HepG2 (cell line): ENCODE results near the gene SLC4A2. TPM values are rescaled to one million over a fixed set of nuclear protein-coding genes. Genes with fewer than 3 reads are reported as not detected.

Source experiments
- ATAC-seq: fragments of 200-7000 bp; cut with Tn5 transposase; 3 replicates; pipeline ENCODE4 v1.9.1; 2020; ENCODE audit warnings: mild to moderate bottlenecking, moderate library complexity
- BruUV-seq: library from RNA; stranded (reverse); fragments of 400-500 nt; replicated peaks from 2 replicates; lab custom pipeline; 2021; lab: Mats Ljungman, UMichigan
- CTCF ChIA-PET: fragments of 300-600 bp; formaldehyde crosslinking; extraction: SDS; loops from one replicate; lab custom pipeline; 2021; ENCODE audit warnings: low total read pairs, inconsistent platforms, low intra/inter-chr PET ratio; lab: Yijun Ruan, JAX
- POLR2A ChIA-PET: fragments of 350-600 bp; sonication (Branson Sonifier 250); formaldehyde crosslinking; loops from one replicate; lab custom pipeline; 2020; ENCODE audit warnings: antibody characterized with exemption, inconsistent platforms; lab: Yijun Ruan, JAX
- DNase-seq: peaks from one replicate; pipeline ENCODE4 v3.0.0-alpha.2; 2015; ENCODE audit warnings: low spot score
- FAIRE-seq: peaks from 3 replicates; lab custom pipeline; 2011; peaks lifted over from hg19 to GRCh38; lab: Jason Lieb, UNC
- H2AFZ ChIP-seq: one replicate; pipeline ENCODE4 v1.6.1; 2011; ENCODE audit warnings: low read length, inconsistent platforms
- H3K27ac ChIP-seq: fragments of 300-600 bp; 3 replicates; pipeline ENCODE4 v1.8.0; 2011; ENCODE audit warnings: mixed run types, mild to moderate bottlenecking, mixed read lengths, low read length, inconsistent platforms; ENCODE audit not compliant: insufficient read depth; ENCODE audit errors: extremely low read length
- H3K27me3 ChIP-seq, 2 experiments: fragments of 200-600 bp in 1 of 2; 2 replicates in 1 of 2; 3 replicates in 1 of 2; pipeline versions ENCODE4 v1.6.0 to v1.8.0; 2011; ENCODE audit warnings: low read length in 2 of 2, mild to moderate bottlenecking in 2 of 2, moderate library complexity in 2 of 2, inconsistent platforms in 1 of 2; ENCODE audit not compliant: insufficient read depth in 2 of 2, control insufficient read depth in 1 of 2
- H3K36me3 ChIP-seq, 2 experiments: fragments of 200-600 bp in 1 of 2; replicated peaks in 1 of 2; 2 replicates in 1 of 2; 3 replicates in 1 of 2; pipeline versions ENCODE4 v1.5.1 to v1.8.0; 2011; ENCODE audit warnings: low read length in 2 of 2, inconsistent platforms in 1 of 2; ENCODE audit not compliant: insufficient read depth in 2 of 2, control insufficient read depth in 1 of 2
- H3K4me1 ChIP-seq: 2 replicates; pipeline ENCODE4 v1.5.1; 2012; ENCODE audit warnings: low read length, inconsistent platforms; ENCODE audit not compliant: insufficient read depth
- H3K4me2 ChIP-seq: 2 replicates; pipeline ENCODE4 v1.6.0; 2011; ENCODE audit warnings: low read depth, low read length, inconsistent platforms
- H3K4me3 ChIP-seq, 3 experiments: fragments of 200-600 bp in 1 of 3; sonication (generic), shearing (Covaris generic) in 1 of 3; replicated peaks in 1 of 3; 2 replicates each; pipeline ENCODE4 v1.5.1; 2011 to 2016; ENCODE audit warnings: low read length in 3 of 3, inconsistent platforms in 2 of 3, low read depth in 2 of 3, mild to moderate bottlenecking in 2 of 3, control low read depth in 1 of 3, mixed read lengths in 1 of 3; ENCODE audit not compliant: insufficient read depth in 1 of 3
- H3K79me2 ChIP-seq: one replicate; pipeline ENCODE4 v1.6.1; 2011; ENCODE audit warnings: low read length, inconsistent platforms; ENCODE audit not compliant: insufficient read depth
- H3K9ac ChIP-seq: 2 replicates; pipeline ENCODE4 v1.6.0; 2011; ENCODE audit warnings: mild to moderate bottlenecking, low read depth, low read length, inconsistent platforms; ENCODE audit not compliant: insufficient read depth
- H3K9me3 ChIP-seq: 2 replicates; pipeline ENCODE4 v1.5.1; 2012; ENCODE audit warnings: mild to moderate bottlenecking, low read length
- H4K20me1 ChIP-seq: 2 replicates; pipeline ENCODE4 v1.6.0; 2011; ENCODE audit warnings: inconsistent platforms, mild to moderate bottlenecking, low read length, moderate library complexity; ENCODE audit not compliant: insufficient read depth
- EED ChIP-seq: sonication (generic); formaldehyde crosslinking; IDR thresholded peaks from 2 replicates; pipeline ENCODE4 v1.5.0; 2020; ENCODE audit warnings: mild to moderate bottlenecking, missing genetic modification reagents
- ISL2 ChIP-seq: sonication (generic); formaldehyde crosslinking; IDR thresholded peaks from 2 replicates; pipeline ENCODE4 v1.5.0; 2020; ENCODE audit warnings: missing genetic modification reagents
- KMT2A ChIP-seq: sonication (generic); formaldehyde crosslinking; IDR thresholded peaks from 2 replicates; pipeline ENCODE4 v1.4.0; 2020; ENCODE audit warnings: missing genetic modification reagents
- MAZ ChIP-seq, 2 experiments: sonication (generic) in 1 of 2; formaldehyde crosslinking in 1 of 2; IDR thresholded peaks; 2 replicates each; pipeline versions ENCODE4 v1.5.0 to v1.6.1; 2012 to 2020; ENCODE audit warnings: low read depth in 2 of 2, mild to moderate bottlenecking in 2 of 2, borderline replicate concordance in 1 of 2, improper control_type of control experiment in 1 of 2, low read length in 1 of 2, missing genetic modification reagents in 1 of 2, moderate library complexity in 1 of 2
- RFXAP ChIP-seq: sonication (generic); formaldehyde crosslinking; IDR thresholded peaks from 2 replicates; pipeline ENCODE4 v1.4.0; 2020; ENCODE audit warnings: missing genetic modification reagents, borderline replicate concordance
- SAP130 ChIP-seq: IDR thresholded peaks from 2 replicates; pipeline ENCODE4 v1.6.1; 2016; ENCODE audit warnings: low read depth
- ZBTB7A ChIP-seq: sonication (generic); formaldehyde crosslinking; IDR thresholded peaks from 2 replicates; pipeline ENCODE4 v1.8.0; 2022; ENCODE audit warnings: mild to moderate bottlenecking, missing genetic modification reagents
- ZKSCAN5 ChIP-seq: sonication (generic); formaldehyde crosslinking; IDR thresholded peaks from 2 replicates; pipeline ENCODE4 v1.5.1; 2020; ENCODE audit warnings: mild to moderate bottlenecking, missing genetic modification reagents
- ZNF10 ChIP-seq: sonication (generic); formaldehyde crosslinking; IDR thresholded peaks from 2 replicates; pipeline ENCODE4 v1.4.0; 2020; ENCODE audit warnings: mild to moderate bottlenecking, low read depth, missing genetic modification reagents, borderline replicate concordance
- ZNF136 ChIP-seq: sonication (generic); formaldehyde crosslinking; IDR thresholded peaks from 2 replicates; pipeline ENCODE4 v1.8.1; 2022; ENCODE audit warnings: low read depth, mild to moderate bottlenecking, moderate library complexity, missing genetic modification reagents
- ZNF251 ChIP-seq: sonication (generic); formaldehyde crosslinking; IDR thresholded peaks from 2 replicates; pipeline ENCODE4 v1.9.0; 2021; ENCODE audit warnings: mild to moderate bottlenecking, missing genetic modification reagents
- ZNF468 ChIP-seq: sonication (generic); formaldehyde crosslinking; IDR thresholded peaks from 2 replicates; pipeline ENCODE4 v1.8.0; 2022; ENCODE audit warnings: mild to moderate bottlenecking, moderate library complexity, missing genetic modification reagents
- ZNF552 ChIP-seq: sonication (generic); formaldehyde crosslinking; IDR thresholded peaks from 2 replicates; pipeline ENCODE4 v1.9.0; 2022; ENCODE audit warnings: missing genetic modification reagents, mild to moderate bottlenecking, borderline replicate concordance
- ZNF616 ChIP-seq: sonication (generic); formaldehyde crosslinking; IDR thresholded peaks from 2 replicates; pipeline ENCODE4 v1.5.0; 2020; ENCODE audit warnings: low read depth, mild to moderate bottlenecking, missing genetic modification reagents
- ZNF713 ChIP-seq: sonication (generic); formaldehyde crosslinking; IDR thresholded peaks from 2 replicates; pipeline ENCODE4 v1.4.0; 2020; ENCODE audit warnings: mild to moderate bottlenecking, missing genetic modification reagents
- ZNF724P ChIP-seq: sonication (generic); formaldehyde crosslinking; IDR thresholded peaks from 2 replicates; pipeline ENCODE4 v1.8.0; 2022; ENCODE audit warnings: missing genetic modification reagents, borderline replicate concordance
- WGBS: methylation state at CpG from one replicate; pipeline ENCODE4 v1.1.6; 2017; ENCODE audit warnings: low lambda C conversion rate; 5-methylcytosine and 5-hydroxymethylcytosine counted together
- in situ Hi-C: cut with HindIII; loops from 2 replicates; pipeline ENCODE4 v1.10.0; 2017; ENCODE audit warnings: low pct_unique_long_range_greater_than_20kb; ENCODE audit not compliant: extremely low pct_ligation_motif_present
- intact Hi-C: fragments of 100-400 bp; cut with micrococcal nuclease; formaldehyde crosslinking; loops from one replicate; pipeline ENCODE4 v1.10.0; 2022; ENCODE audit not compliant: unreplicated experiment
- polyA plus RNA-seq, 8 experiments: library from polyadenylated mRNA; depleted of rRNA in 3 of 8; stranded (reverse) in 7 of 8; unstranded in 1 of 8; fragments of >200 nt; fragmentation: Illumina TruSeq in 4 of 8; extraction: Trizol in 4 of 8; gene quantifications; 2 replicates each; pipeline versions ENCODE4 v1.2.1 to v1.2.3, GENCODE V29; 2011 to 2016; ENCODE audit warnings: low read depth in 4 of 8, missing spikeins in 1 of 8, mixed read lengths in 1 of 8; ENCODE audit not compliant: insufficient read depth in 1 of 8
- total RNA-seq, 5 experiments: library from RNA; depleted of rRNA; stranded (reverse); fragments of >200 nt; fragmentation: Illumina TruSeq; extraction: Trizol; gene quantifications; 2 replicates each; pipeline ENCODE4 v1.2.3, GENCODE V29; 2016; ENCODE audit warnings: low read depth in 1 of 5
- TF ChIP-seq, protein P1 (sequence below): sonication (generic); formaldehyde crosslinking; IDR thresholded peaks from 2 replicates; pipeline ENCODE4 v1.8.1; 2023; ENCODE audit warnings: mild to moderate bottlenecking, missing genetic modification reagents
- TF ChIP-seq, protein P2 (sequence below): sonication (generic); formaldehyde crosslinking; IDR thresholded peaks from 2 replicates; pipeline ENCODE4 v1.4.0; 2020; ENCODE audit warnings: missing genetic modification reagents

SLC4A2 gene
- total and polyA plus RNA-seq, 2 of the 13 experiments (the other 11 are each of a cell fraction or from before 2014, with no cell fraction given) = 51.9 to 73.4 TPM

DNA sequence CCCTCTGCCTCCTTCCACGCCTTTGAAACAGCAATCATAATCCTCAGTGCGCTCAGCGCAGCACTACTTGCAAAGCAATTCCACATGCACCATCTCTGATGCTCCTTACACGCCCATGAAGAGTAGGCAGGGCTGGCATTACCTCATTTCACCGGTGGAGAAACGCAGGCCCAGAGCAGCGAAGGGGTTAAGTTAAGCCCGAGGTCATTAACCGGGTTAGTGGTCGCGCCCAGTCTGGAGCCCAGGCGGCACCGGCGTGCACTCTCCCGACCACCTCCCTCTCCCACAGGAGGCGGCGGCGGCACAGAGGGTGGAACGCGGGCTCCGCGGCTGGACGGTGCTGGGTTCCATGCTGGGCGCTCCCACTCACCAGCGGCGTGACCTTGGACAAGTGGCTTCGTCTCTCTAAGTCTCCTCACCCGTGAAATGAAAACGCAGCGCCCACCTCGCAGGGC lies 20.7 kb downstream of the SLC4A2 start:
- no peak overlapping the region for H2AFZ ChIP-seq
- FAIRE-seq = no peak
- TF ChIP-seq KMT2A (CRISPR knock-in tag) = no peak
- TF ChIP-seq ZNF724P (CRISPR knock-in tag) = no peak
- no peak for TF ChIP-seq EED (CRISPR knock-in tag)
- no peak for TF ChIP-seq RFXAP (CRISPR knock-in tag)
- no peak for TF ChIP-seq SAP130
- TF ChIP-seq, protein P1, sequence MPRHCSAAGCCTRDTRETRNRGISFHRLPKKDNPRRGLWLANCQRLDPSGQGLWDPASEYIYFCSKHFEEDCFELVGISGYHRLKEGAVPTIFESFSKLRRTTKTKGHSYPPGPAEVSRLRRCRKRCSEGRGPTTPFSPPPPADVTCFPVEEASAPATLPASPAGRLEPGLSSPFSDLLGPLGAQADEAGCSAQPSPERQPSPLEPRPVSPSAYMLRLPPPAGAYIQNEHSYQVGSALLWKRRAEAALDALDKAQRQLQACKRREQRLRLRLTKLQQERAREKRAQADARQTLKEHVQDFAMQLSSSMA (CRISPR knock-in tag) = 0 out of 2 replicates have a peak, but pooled peaks have one; percentile 3
- TF ChIP-seq, protein P2, sequence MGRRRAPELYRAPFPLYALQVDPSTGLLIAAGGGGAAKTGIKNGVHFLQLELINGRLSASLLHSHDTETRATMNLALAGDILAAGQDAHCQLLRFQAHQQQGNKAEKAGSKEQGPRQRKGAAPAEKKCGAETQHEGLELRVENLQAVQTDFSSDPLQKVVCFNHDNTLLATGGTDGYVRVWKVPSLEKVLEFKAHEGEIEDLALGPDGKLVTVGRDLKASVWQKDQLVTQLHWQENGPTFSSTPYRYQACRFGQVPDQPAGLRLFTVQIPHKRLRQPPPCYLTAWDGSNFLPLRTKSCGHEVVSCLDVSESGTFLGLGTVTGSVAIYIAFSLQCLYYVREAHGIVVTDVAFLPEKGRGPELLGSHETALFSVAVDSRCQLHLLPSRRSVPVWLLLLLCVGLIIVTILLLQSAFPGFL = no peak
- TF ChIP-seq ZNF616 (CRISPR knock-in tag) = 0 out of 2 replicates have a peak, but pooled peaks have one; percentile 9
- peak; percentile 67; the same call in 1 of the 2 replicates for TF ChIP-seq ZNF468
- TF ChIP-seq ZNF10 (CRISPR knock-in tag) = 0 out of 2 replicates have a peak, but pooled peaks have one; percentile 45
- no peak for TF ChIP-seq MAZ (IDR thresholded peaks at IDR 0.05; ENCODE audit: borderline replicate concordance, low read depth, low read length)
- TF ChIP-seq MAZ (CRISPR knock-in tag; IDR thresholded peaks at IDR 0.05; ENCODE audit: low read depth) = no peak
- 0 out of 2 replicates have a peak, but pooled peaks have one; percentile 33 for TF ChIP-seq ZBTB7A (CRISPR knock-in tag)
- peak; percentile 27; the same call in 1 of the 2 replicates for TF ChIP-seq ZNF136 (CRISPR knock-in tag)
- TF ChIP-seq ISL2 (CRISPR knock-in tag) = 0 out of 2 replicates have a peak, but pooled peaks have one; percentile 4
- TF ChIP-seq ZNF552 (CRISPR knock-in tag) = 0 out of 2 replicates have a peak, but pooled peaks have one; percentile 54
- TF ChIP-seq ZKSCAN5 (CRISPR knock-in tag) = no peak
- 0 out of 2 replicates have a peak, but pooled peaks have one; percentile 36 for TF ChIP-seq ZNF251 (CRISPR knock-in tag)
- TF ChIP-seq ZNF713 (CRISPR knock-in tag) = 0 out of 2 replicates have a peak, but pooled peaks have one; percentile 5

More for the DNA sequence above, 20.7 kb downstream of the SLC4A2 start:
- ChIA-PET CTCF (interaction anchor here (1.1 kb wide), 1 partner anchor 52 kb away, joined by 3 read pairs; no protein-coding TSS in a partner anchor), POLR2A (interaction anchor here (1.0 to 5.4 kb wide), 9 partner anchors 9 to 152 kb away, joined by 3 to 144 read pairs (median 7); partner anchors contain the start of genes ABCB8, ABCF2, CHPF2 and SLC4A2)
- intact Hi-C loops (loop anchor here (1.0 to 10.0 kb wide), 2 partner anchors 18 to 165 kb away; partner anchors contain the start of gene SMARCD3), in situ Hi-C loops (no loop called here)
- TSS peak; percentile 76 for BruUV-seq
- H3K36me3 ChIP-seq = peaks cover 5 to 12% of the 10 kb centered on the region in 2 experiments; a peak in 3 of 5 replicates
- H3K27ac ChIP-seq = peak overlapping the region; percentile 85
- no peaks in the 10 kb centered on the region for H3K9me3 ChIP-seq
- DNase-seq (no peak), ATAC-seq (peak; percentile 5)
- peak overlapping the region; percentile 85 to 96 (median 88) for H3K4me3 ChIP-seq
- peak overlapping the region; percentile 99 for H3K4me2 ChIP-seq
- H3K27me3 ChIP-seq = no peaks in the 10 kb centered on the region; a peak in 1 of 5 replicates
- peaks cover 40% of the 10 kb centered on the region for H3K4me1 ChIP-seq
- 0% methylated on average over 12 of the region's 31 CpGs for WGBS
- peaks cover 33% of the 10 kb centered on the region for H3K79me2 ChIP-seq
- H3K9ac ChIP-seq = peak overlapping the region; percentile 100
- no peaks in the 10 kb centered on the region for H4K20me1 ChIP-seq
